LNCaP clone FGC (cell line): Measurements from ENCODE around the gene MSANTD1.

Experiments used
- DNase-seq: peaks from one replicate; pipeline ENCODE4 v3.0.0-alpha.2; 2011; ENCODE audit warnings: low read depth
- H3K4me3 ChIP-seq: 2 replicates; pipeline ENCODE4 v1.5.1; 2011; ENCODE audit warnings: mild to moderate bottlenecking, low read depth, low read length, control low read depth
- TF ChIP-seq, protein P1 (sequence below): IDR thresholded peaks from 2 replicates; pipeline ENCODE4 v1.5.1; 2012; ENCODE audit warnings: mild to moderate bottlenecking; ENCODE audit not compliant: control insufficient read depth, insufficient read depth; ENCODE audit errors: extremely low read depth

The MSANTD1 gene

DNA sequence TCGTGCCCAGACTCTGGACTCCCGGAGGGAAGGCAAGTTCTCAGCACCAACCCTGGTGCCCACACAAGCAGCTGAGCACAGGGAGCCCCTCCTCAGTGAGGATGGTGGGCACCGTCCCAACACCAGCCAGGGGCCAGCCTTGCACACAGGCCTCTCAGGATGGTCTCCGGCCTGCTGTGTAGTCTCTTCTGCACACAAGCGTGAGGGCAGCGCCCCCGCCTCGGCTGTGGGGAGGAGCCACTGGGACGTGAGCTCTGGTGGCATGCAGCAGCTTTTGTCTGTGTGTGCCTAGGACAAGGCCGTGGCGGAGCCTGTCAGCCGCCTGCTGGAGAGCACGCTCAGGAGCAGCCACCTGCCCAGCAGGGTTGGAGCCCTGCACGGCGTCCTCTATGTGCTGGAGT is 16.1 kb upstream of the MSANTD1 start:
- no peak overlapping the region for H3K4me3 ChIP-seq
- TF ChIP-seq, protein P1, sequence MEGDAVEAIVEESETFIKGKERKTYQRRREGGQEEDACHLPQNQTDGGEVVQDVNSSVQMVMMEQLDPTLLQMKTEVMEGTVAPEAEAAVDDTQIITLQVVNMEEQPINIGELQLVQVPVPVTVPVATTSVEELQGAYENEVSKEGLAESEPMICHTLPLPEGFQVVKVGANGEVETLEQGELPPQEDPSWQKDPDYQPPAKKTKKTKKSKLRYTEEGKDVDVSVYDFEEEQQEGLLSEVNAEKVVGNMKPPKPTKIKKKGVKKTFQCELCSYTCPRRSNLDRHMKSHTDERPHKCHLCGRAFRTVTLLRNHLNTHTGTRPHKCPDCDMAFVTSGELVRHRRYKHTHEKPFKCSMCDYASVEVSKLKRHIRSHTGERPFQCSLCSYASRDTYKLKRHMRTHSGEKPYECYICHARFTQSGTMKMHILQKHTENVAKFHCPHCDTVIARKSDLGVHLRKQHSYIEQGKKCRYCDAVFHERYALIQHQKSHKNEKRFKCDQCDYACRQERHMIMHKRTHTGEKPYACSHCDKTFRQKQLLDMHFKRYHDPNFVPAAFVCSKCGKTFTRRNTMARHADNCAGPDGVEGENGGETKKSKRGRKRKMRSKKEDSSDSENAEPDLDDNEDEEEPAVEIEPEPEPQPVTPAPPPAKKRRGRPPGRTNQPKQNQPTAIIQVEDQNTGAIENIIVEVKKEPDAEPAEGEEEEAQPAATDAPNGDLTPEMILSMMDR, result no peak
- no peak for DNase-seq

DNA sequence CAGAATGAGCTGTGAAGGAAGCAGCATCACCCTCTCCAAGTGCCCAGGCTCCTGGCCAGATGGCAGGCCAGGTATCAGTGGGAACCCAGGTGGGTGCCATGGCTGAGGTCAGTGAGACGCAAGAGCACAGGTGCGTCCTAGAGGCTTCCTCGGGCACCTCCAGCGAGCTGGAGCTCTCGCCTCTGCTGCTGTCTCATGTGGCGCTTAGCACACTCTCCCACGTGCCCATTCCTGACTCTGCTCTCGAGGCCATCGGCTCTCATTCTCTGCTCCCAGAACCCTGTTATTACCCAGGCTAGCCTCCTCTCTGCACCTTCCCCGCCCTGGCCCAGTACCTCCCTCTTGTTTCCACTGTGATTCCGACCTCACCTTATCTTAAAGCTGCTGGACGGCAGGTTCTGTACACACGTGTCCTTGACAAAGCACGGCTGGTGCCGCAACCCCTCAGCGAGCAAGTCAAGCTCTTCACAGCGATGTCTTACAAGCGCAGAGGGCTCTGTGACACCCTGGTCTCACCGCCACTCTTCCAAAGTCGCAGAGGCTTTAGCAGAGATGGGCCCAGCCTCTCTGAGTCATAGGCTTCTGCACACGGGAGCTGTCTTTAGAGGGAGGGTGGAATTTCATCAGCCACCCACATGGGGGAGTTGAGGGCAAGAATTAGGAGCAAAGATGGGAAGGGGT is 15.4 kb upstream of the MSANTD1 start:
- H3K4me3 ChIP-seq, result no peak overlapping the region
- DNase-seq, result no peak
- TF ChIP-seq, protein P1, result no peak

DNA sequence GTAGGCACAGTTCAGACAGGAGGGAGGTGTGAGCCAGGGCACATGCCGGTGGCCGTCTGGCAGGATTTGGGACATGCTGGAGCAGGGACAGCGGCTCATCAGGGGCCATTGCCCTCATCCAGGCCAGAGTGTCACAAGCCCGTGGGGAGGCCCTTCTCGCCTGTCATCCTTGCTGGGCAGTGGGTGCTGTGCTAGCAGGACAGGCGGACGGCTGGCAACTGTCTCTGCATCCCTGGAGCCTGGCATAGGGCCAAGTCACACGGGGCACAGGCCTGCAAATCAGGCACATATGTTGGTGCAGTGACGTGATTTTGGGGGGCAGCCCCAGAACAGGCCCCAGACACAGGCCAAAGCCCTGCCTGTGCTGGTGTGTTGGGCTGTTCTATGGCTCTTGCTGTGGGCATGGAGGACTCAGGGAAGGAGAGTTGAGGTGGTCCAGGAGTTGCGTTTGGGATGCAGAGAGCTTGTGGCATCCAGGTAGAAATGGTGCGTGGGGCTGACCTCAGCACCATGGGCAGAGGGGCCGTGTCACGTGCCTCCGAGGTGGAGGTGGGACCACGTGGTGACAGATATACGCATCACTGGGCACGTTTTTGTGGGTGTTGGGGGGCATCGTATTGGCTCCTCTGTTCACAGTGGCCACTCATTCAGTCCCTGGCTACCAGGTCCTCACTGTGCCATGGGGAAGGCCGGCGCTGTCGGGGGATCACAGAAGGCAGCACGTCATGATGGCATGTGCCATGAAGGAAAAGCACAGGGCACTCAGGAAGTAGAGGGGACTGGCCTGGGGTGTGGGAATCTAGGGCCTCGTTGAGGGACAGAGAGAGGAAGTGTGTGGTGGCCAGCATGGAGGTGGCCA is 14.6 kb upstream of the MSANTD1 start:
- no peak for DNase-seq
- TF ChIP-seq, protein P1, result no peak
- H3K4me3 ChIP-seq, result no peak overlapping the region

DNA sequence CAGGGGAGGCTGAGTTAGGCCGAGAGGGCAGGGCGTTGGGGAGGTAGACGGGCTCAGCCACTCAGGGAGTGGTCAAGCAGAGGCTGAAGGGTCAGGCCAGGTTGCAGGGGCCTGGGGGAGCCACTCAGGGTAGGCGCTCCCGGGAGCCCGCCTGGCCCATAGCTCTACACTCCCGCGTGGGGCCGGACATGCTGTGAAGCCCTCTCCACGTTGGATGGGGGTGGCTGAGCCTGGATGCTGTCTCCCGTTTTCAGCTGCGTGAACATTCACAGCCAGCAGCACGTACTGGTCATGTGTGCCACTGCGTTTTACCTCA is 14.0 kb upstream of the MSANTD1 start:
- TF ChIP-seq, protein P1, result no peak
- no peak overlapping the region for H3K4me3 ChIP-seq
- no peak for DNase-seq

DNA sequence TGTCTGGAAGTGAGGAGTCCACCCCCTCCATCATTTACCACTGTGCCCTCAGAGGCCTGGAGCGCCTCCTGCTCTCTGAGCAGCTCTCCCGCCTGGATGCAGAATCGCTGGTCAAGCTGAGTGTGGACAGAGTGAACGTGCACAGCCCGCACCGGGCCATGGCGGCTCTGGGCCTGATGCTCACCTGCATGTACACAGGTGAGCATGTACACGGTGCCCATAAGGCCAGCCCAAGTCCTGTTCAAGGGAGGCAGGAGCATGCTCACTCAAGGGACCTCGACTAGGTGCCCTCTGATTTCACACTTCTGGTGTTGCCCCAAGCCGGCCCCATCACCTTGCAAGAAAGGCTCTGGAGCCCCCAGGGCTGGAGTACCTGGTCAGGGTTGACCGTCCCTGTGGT is 13.4 kb upstream of the MSANTD1 start:
- TF ChIP-seq, protein P1, result no peak
- no peak for DNase-seq
- H3K4me3 ChIP-seq, result no peak overlapping the region

DNA sequence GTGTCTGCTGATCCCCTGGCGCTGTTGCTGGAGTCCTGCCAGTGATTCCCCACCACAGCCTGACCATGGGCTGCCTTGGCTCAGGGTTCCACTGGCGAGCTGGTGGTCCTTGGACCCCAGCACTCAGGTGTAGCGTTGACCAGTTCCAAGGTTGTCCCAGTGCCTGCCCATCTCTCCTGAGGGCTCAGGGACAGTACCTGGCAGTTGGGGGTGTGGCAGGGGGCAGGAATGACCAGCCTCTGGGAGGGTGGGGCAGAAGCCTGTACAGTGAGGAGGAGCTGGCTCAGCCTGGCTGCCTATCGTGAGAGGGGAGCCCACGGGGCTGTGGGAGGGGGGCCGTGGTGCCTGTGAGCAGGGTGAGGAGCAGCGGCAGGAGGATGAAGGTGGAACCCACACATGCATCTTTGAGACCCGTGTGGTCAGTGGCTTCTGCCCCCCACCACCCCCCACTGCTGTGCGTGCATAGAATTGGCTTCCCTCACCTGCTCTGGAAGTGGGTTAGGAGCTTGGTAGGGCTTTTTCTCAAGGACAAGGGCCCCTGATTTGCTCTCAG is 12.6 kb upstream of the MSANTD1 start:
- no peak for DNase-seq
- H3K4me3 ChIP-seq, result no peak overlapping the region

More for the DNA sequence above, 12.6 kb upstream of the MSANTD1 start:
- TF ChIP-seq, protein P1, result no peak
